ENCODE results near the gene FCSK. TPM values are rescaled to one million over a fixed set of nuclear protein-coding genes. Genes with fewer than 3 reads are reported as not detected.
"Not testable (repeated sequence)": the region's sequence is repeated elsewhere in the genome, so short reads cannot be mapped to it uniquely, and the experiment has no call there.

Gene FCSK
- 10 to 100 TPM; 21.8 to 25.4 TPM for total RNA-seq
- 17.0 TPM for polyA plus RNA-seq (2013, experiment 1 of 2)
- polyA plus RNA-seq (2013, experiment 2 of 2) = 19.3 TPM
- 8.2 to 63.2 (median 35.9) reads per million in 172 experiments for total RNA-seq

DNA sequence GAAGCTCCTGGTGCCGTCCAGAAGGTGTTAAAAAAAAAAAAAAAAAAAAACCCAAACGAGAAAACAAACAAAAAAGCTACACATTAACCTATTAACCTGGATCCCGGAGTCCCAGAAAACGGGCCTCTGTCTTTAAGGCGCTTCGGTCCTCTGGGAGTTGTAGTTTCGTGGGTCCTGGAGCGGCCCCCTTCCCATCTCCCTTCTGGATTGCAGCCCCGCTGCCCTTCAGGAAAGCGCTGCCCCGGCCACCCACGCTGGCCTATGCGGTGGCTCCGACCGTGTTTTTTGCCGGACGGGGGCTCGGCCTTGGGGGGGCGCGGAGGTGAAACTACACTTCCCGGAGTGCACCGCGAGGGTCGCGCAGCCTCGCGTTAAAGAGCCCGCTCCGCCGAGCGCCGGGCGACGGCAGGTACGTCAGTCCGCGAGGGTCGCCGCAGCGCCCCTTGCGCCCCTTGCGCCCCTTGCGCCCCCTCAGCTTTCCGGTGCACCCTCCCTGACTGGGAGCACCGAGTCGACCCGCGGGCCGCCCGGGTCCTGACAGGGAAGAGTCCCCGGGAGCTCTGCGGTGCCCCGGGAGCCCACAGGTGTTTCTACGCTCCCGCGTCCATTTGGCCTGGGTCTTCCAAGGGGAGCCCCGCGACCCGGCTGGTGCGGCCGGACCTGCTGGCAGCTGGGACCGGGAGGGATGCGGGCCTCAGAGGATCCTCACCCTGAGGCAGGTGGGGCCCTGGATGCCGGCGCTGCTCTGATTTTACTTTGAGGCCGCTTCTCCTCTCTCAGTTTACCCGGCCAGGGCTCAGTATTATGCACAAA lies at the start of gene FCSK:
Gene FCSK, plus strand, starts transcription at position 374 of the 813 bp plus-strand sequence. CDS start 8,596 bp downstream, outside the sequence.
- Histone ChIP-seq H3K9me3 (ENCODE audit: control insufficient read depth in 1 of 2, insufficient read depth in 1 of 2, low read length in 2 of 2) (no peaks in the 10 kb centered on the region), H3K4me3 (ENCODE audit: low read length) (peak within 1 kb of the TSS; percentile 93), H3K27ac (ENCODE audit: low read depth in 1 of 2, low read length in 2 of 2) (peak within 1 kb of the TSS; percentile 89 to 95), H3K4me1 (ENCODE audit: insufficient read depth, low read length) (peaks cover 21% of the 10 kb centered on the region), H3K36me3 (ENCODE audit: insufficient read depth, low read length) (no peaks in the 10 kb centered on the region), H3K27me3 (ENCODE audit: control insufficient read depth in 1 of 2, insufficient read depth in 2 of 2, low read length in 2 of 2) (no peaks in the 10 kb centered on the region)
- peaks cover 23% of the 10 kb centered on the region for H3K4me1 Mint-ChIP-seq (ENCODE audit: low read depth)
- peak; percentile 91 for ATAC-seq (ENCODE audit: poor library complexity)
- H3K27ac Mint-ChIP-seq = peak within 1 kb of the TSS; percentile 61
- peak within 1 kb of the TSS; percentile 90 for H3K4me3 Mint-ChIP-seq
- intact Hi-C loops (cut with DNase I, micrococcal nuclease) = loop anchor here (1.0 to 5.0 kb wide), 7 partner anchors 15 to 108 kb away; partner anchors contain the start of genes ST3GAL2 (in 2 of the 2), COG4 (in 1 of the 2), DDX19A (in 1 of the 2) and SF3B3 (in 1 of the 2)
- H3K27me3 Mint-ChIP-seq = no peaks in the 10 kb centered on the region
- DNase-seq = peak; percentile 50 to 85 (median 59)
- ChIA-PET CTCF (interaction anchor here (0.6 to 1.5 kb wide), 6 partner anchors 12 to 113 kb away, joined by 3 to 6 read pairs (median 3); no protein-coding TSS in a partner anchor), POLR2A (interaction anchor here (0.8 to 3.3 kb wide), 10 partner anchors 12 to 165 kb away, joined by 3 to 54 read pairs (median 6); partner anchors contain the start of genes AARS1, COG4, DDX19A and DDX19B)
- no peaks in the 10 kb centered on the region for H3K9me3 Mint-ChIP-seq
- H3K36me3 Mint-ChIP-seq (ENCODE audit: low read depth) = peaks cover 12% of the 10 kb centered on the region
- no peak for TF ChIP-seq CTCF (IDR thresholded peaks at IDR 0.05)

GRCh38 chr16:70406104-70406503 lies 48.3 kb upstream of the FCSK start:
- H3K36me3 Mint-ChIP-seq (ENCODE audit: low read depth); H3K9me3 ChIP-seq (ENCODE audit: control insufficient read depth in 1 of 2, insufficient read depth in 1 of 2, low read length in 2 of 2); H3K4me3 ChIP-seq (ENCODE audit: low read length); H3K27me3 ChIP-seq (ENCODE audit: control insufficient read depth in 1 of 2, insufficient read depth in 2 of 2, low read length in 2 of 2); ATAC-seq (ENCODE audit: poor library complexity); CTCF ChIA-PET; H3K36me3 ChIP-seq (ENCODE audit: insufficient read depth, low read length); H3K4me3 Mint-ChIP-seq; intact Hi-C loops (cut with DNase I, micrococcal nuclease); H3K9me3 Mint-ChIP-seq; DNase-seq; H3K27me3 Mint-ChIP-seq; H3K27ac ChIP-seq (ENCODE audit: low read depth in 1 of 2, low read length in 2 of 2): not testable (repeated sequence)
- H3K4me1 ChIP-seq (ENCODE audit: insufficient read depth, low read length) = peaks cover 66% of the 10 kb centered on the region
- H3K27ac Mint-ChIP-seq = peak overlapping the region; percentile 78
- H3K4me1 Mint-ChIP-seq (ENCODE audit: low read depth) = peaks cover 77% of the 10 kb centered on the region
- POLR2A ChIA-PET = interaction anchor here (0.6 to 1.3 kb wide), 2 partner anchors 27 to 28 kb away, joined by 4 to 6 read pairs; no protein-coding TSS in a partner anchor

- intact Hi-C loops (cut with DNase I, micrococcal nuclease) = no loop called here
- Mint-ChIP-seq H3K4me3 (peak overlapping the region; percentile 30), H3K9me3 (no peaks in the 10 kb centered on the region), H3K27ac (peak overlapping the region; percentile 86), H3K36me3 (ENCODE audit: low read depth) (peaks cover 16% of the 10 kb centered on the region), H3K27me3 (no peaks in the 10 kb centered on the region), H3K4me1 (ENCODE audit: low read depth) (peaks cover 74% of the 10 kb centered on the region)
- Histone ChIP-seq H3K4me3 (ENCODE audit: low read length) (no peak overlapping the region), H3K27ac (ENCODE audit: low read depth in 1 of 2, low read length in 2 of 2) (peak overlapping the region in 1 of 2 donors; percentile 14), H3K27me3 (ENCODE audit: control insufficient read depth in 1 of 2, insufficient read depth in 2 of 2, low read length in 2 of 2) (no peaks in the 10 kb centered on the region), H3K4me1 (ENCODE audit: insufficient read depth, low read length) (peaks cover 64% of the 10 kb centered on the region), H3K36me3 (ENCODE audit: insufficient read depth, low read length) (no peaks in the 10 kb centered on the region), H3K9me3 (ENCODE audit: control insufficient read depth in 1 of 2, insufficient read depth in 1 of 2, low read length in 2 of 2) (no peaks in the 10 kb centered on the region)
- CTCF ChIA-PET = interaction anchor here (0.6 to 0.9 kb wide), 2 partner anchors 47 to 633 kb away, joined by 3 to 4 read pairs; partner anchors contain the start of gene FCSK
- no peak for TF ChIP-seq CTCF (IDR thresholded peaks at IDR 0.05)
- no peak for DNase-seq
- no peak for ATAC-seq (ENCODE audit: poor library complexity)
- POLR2A ChIA-PET = interaction anchor here (0.8 to 3.0 kb wide), 4 partner anchors 27 to 159 kb away, joined by 3 to 24 read pairs (median 8); partner anchors contain the start of genes COG4, SF3B3 and ST3GAL2
Observed at GRCh38 chr16:70407811-70408274, 46.6 kb upstream of the FCSK start.

Data from CD4-positive, alpha-beta T cell (primary cell).